ENCODE data around the gene CACYBP. TPM values are rescaled to one million over a fixed set of nuclear protein-coding genes. Genes with fewer than 3 reads are reported as not detected.
"Not testable (repeated sequence)": the region's sequence is repeated elsewhere in the genome, so short reads cannot be mapped to it uniquely, and the experiment has no call there.

The CACYBP gene
- total RNA-seq, 1 donor from 2014 or later: 70.0 TPM

- H3K36me3 Mint-ChIP-seq: peaks cover 43% of the 10 kb centered on the region
- H3K4me3 Mint-ChIP-seq: no peak overlapping the region
- no peak for DNase-seq (ENCODE audit: low spot score in 2 of 2, unreplicated experiment in 2 of 2)
- no peak overlapping the region for H3K27ac Mint-ChIP-seq
- TF ChIP-seq CTCF (IDR thresholded peaks at IDR 0.05; ENCODE audit: unreplicated experiment): no peak
- no peaks in the 10 kb centered on the region for H3K9me3 Mint-ChIP-seq
- H3K27me3 Mint-ChIP-seq (ENCODE audit: low read depth): no peaks in the 10 kb centered on the region
- H3K4me1 Mint-ChIP-seq: peaks cover 3% of the 10 kb centered on the region
Measured at GRCh38 chr1:175013445-175013844, 13.7 kb downstream of the CACYBP start.

GRCh38 chr1:175015243-175015642 lies 15.5 kb downstream of the CACYBP start:
- Mint-ChIP-seq H3K4me3 (no peak overlapping the region), H3K4me1 (peaks cover 3% of the 10 kb centered on the region), H3K9me3 (no peaks in the 10 kb centered on the region), H3K36me3 (peaks cover 40% of the 10 kb centered on the region), H3K27ac (no peak overlapping the region), H3K27me3 (ENCODE audit: low read depth) (no peaks in the 10 kb centered on the region)
- TF ChIP-seq CTCF (IDR thresholded peaks at IDR 0.05; ENCODE audit: unreplicated experiment): no peak
- no peak for DNase-seq (ENCODE audit: low spot score in 2 of 2, unreplicated experiment in 2 of 2)

- Mint-ChIP-seq H3K27ac (no peak overlapping the region), H3K9me3 (peaks cover 1% of the 10 kb centered on the region), H3K4me3 (no peak overlapping the region), H3K36me3 (peaks cover 14% of the 10 kb centered on the region), H3K4me1 (peaks cover 13% of the 10 kb centered on the region), H3K27me3 (ENCODE audit: low read depth) (no peaks in the 10 kb centered on the region)
- no peak for DNase-seq (ENCODE audit: low spot score in 2 of 2, unreplicated experiment in 2 of 2)
- no peak for TF ChIP-seq CTCF (IDR thresholded peaks at IDR 0.05; ENCODE audit: unreplicated experiment)
Measured at GRCh38 chr1:175019524-175019923, 19.8 kb downstream of the CACYBP start.

GRCh38 chr1:175023043-175023921 lies 23.5 kb downstream of the CACYBP start, which contains the start of gene MRPS14:
Gene MRPS14 (minus strand): TSS chr1:175023425. CDS start chr1:175023408, 17 bp downstream.
- Mint-ChIP-seq H3K9me3 (peaks cover 9% of the 10 kb centered on the region), H3K27me3 (ENCODE audit: low read depth) (no peaks in the 10 kb centered on the region), H3K4me1 (peaks cover 10% of the 10 kb centered on the region), H3K36me3 (peaks cover 2% of the 10 kb centered on the region), H3K27ac (peak within 1 kb of the TSS; percentile 92), H3K4me3 (peak within 1 kb of the TSS; percentile 88)
- TF ChIP-seq CTCF (IDR thresholded peaks at IDR 0.05; ENCODE audit: unreplicated experiment): no peak
- DNase-seq (ENCODE audit: low spot score in 2 of 2, unreplicated experiment in 2 of 2): peak; percentile 94 to 97

- H3K27me3 Mint-ChIP-seq (ENCODE audit: low read depth); DNase-seq (ENCODE audit: low spot score in 2 of 2, unreplicated experiment in 2 of 2); H3K36me3 Mint-ChIP-seq; H3K4me1 Mint-ChIP-seq; H3K9me3 Mint-ChIP-seq: not testable (repeated sequence)
- peak overlapping the region; percentile 92 for H3K27ac Mint-ChIP-seq
- peak overlapping the region; percentile 88 for H3K4me3 Mint-ChIP-seq
Measured at GRCh38 chr1:175023922-175024242, 24.1 kb downstream of the CACYBP start.

- Mint-ChIP-seq H3K9me3 (peaks cover 9% of the 10 kb centered on the region), H3K4me1 (peaks cover 12% of the 10 kb centered on the region), H3K4me3 (peak overlapping the region; percentile 6), H3K27me3 (ENCODE audit: low read depth) (no peaks in the 10 kb centered on the region), H3K36me3 (no peaks in the 10 kb centered on the region), H3K27ac (no peak overlapping the region)
- no peak for DNase-seq (ENCODE audit: low spot score in 2 of 2, unreplicated experiment in 2 of 2)
- TF ChIP-seq CTCF (IDR thresholded peaks at IDR 0.05; ENCODE audit: unreplicated experiment): no peak
Measured at GRCh38 chr1:175024773-175025172, 25.0 kb downstream of the CACYBP start.

Data from mesothelial cell of epicardium (in vitro differentiated cells).